Duodenal mucosa (tissue), 2 donors: ENCODE results near the gene SNX9.

Experiments used
- H3K27ac ChIP-seq: one replicate; pipeline ENCODE4 v1.7.0; 2013; ENCODE audit warnings: low read depth, low read length
- H3K27me3 ChIP-seq, 2 donors: one replicate each; pipeline ENCODE4 v1.7.0; 2013; ENCODE audit warnings: low read length in 2 of 2, control low read depth in 1 of 2; ENCODE audit not compliant: insufficient read depth in 2 of 2, control insufficient read depth in 1 of 2
- H3K36me3 ChIP-seq, 2 donors: one replicate each; pipeline ENCODE4 v1.7.0; 2013; ENCODE audit warnings: low read length in 2 of 2, control low read depth in 1 of 2; ENCODE audit not compliant: insufficient read depth in 2 of 2, control insufficient read depth in 1 of 2
- H3K4me1 ChIP-seq, 2 donors: one replicate each; pipeline ENCODE4 v1.7.0; 2013; ENCODE audit warnings: low read length in 2 of 2, control low read depth in 1 of 2; ENCODE audit not compliant: insufficient read depth in 2 of 2, control insufficient read depth in 1 of 2
- H3K4me3 ChIP-seq, 2 donors: one replicate each; pipeline ENCODE4 v1.7.0; 2013; ENCODE audit warnings: low read length in 2 of 2, low read depth in 1 of 2
- H3K9ac ChIP-seq, 2 donors: one replicate each; pipeline ENCODE4 v1.7.0; 2013; ENCODE audit warnings: low read length in 2 of 2, low read depth in 1 of 2
- H3K9me3 ChIP-seq, 2 donors: one replicate each; pipeline ENCODE4 v1.7.0; 2013; ENCODE audit warnings: low read length in 2 of 2, control low read depth in 1 of 2; ENCODE audit not compliant: control insufficient read depth in 1 of 2

The SNX9 gene

DNA sequence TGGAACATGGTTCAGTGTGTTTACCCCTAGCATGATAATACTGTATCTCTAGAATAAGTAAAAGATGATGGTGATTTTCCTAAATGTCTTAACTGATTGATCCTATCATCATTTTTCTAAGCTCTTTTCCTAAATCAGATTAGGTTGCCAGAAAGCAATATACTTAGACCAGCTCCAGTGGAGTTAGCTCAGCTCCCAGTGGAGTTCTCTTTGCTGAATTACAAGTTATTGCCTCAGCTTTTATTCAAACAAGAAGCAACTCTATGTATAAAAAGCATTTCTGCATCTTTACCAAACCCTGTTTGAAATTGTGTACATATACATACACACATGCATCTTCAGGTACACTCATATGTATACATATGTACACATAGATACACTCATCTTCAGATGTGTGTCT, 44.9 kb downstream of the SNX9 start:
- H3K27me3 ChIP-seq: no peaks in the 10 kb centered on the region
- no peaks in the 10 kb centered on the region for H3K4me1 ChIP-seq
- peaks cover 8 to 27% of the 10 kb centered on the region in 2 donors for H3K36me3 ChIP-seq
- H3K4me3 ChIP-seq: no peak overlapping the region
- no peak overlapping the region for H3K9ac ChIP-seq
- no peaks in the 10 kb centered on the region for H3K9me3 ChIP-seq
- H3K27ac ChIP-seq: no peak overlapping the region

GRCh38 chr6:157868835-157869234, 45.8 kb downstream of the SNX9 start:
- H3K9ac ChIP-seq: no peak overlapping the region
- H3K36me3 ChIP-seq: peaks cover 8 to 27% of the 10 kb centered on the region in 2 donors
- no peak overlapping the region for H3K27ac ChIP-seq
- no peaks in the 10 kb centered on the region for H3K27me3 ChIP-seq
- H3K9me3 ChIP-seq: no peaks in the 10 kb centered on the region
- no peaks in the 10 kb centered on the region for H3K4me1 ChIP-seq
- H3K4me3 ChIP-seq: no peak overlapping the region

DNA sequence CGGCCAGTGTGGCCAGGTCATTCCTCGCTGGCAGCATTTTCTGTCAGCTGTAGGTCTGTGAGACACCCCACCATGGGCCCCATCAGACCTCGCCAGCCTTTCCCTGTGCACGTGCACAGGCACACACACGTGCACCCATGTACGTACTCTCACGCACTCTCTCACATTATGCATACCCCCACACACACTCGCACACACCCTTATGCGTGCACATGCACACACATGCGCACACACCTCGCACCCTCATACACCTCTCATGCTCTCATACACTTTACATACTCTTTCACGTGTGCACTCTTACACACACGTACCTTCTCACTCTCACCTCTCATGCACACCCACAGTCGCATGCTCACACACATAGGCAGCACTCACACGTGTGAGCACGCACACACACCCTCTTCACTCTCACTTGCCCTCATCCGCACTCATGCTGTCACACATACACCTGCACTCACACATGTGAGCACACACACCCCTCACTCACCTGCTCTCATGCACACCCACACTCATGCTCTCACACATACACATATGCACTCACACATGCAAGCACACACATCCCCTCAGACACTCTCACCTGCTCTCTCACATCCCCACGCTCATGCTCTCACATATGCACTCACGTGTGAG, 46.7 kb downstream of the SNX9 start:
- Histone ChIP-seq H3K36me3 (peaks cover 11 to 31% of the 10 kb centered on the region in 2 donors), H3K27me3 (no peaks in the 10 kb centered on the region), H3K9me3 (no peaks in the 10 kb centered on the region), H3K4me3 (no peak overlapping the region), H3K27ac (no peak overlapping the region), H3K4me1 (no peaks in the 10 kb centered on the region), H3K9ac (no peak overlapping the region)

GRCh38 chr6:157873735-157874344, 50.8 kb downstream of the SNX9 start:
- H3K9me3 ChIP-seq: no peaks in the 10 kb centered on the region
- no peak overlapping the region for H3K4me3 ChIP-seq
- no peaks in the 10 kb centered on the region for H3K4me1 ChIP-seq
- no peaks in the 10 kb centered on the region for H3K27me3 ChIP-seq
- peaks cover 18 to 55% of the 10 kb centered on the region in 2 donors for H3K36me3 ChIP-seq
- H3K27ac ChIP-seq: no peak overlapping the region
- no peak overlapping the region for H3K9ac ChIP-seq

DNA sequence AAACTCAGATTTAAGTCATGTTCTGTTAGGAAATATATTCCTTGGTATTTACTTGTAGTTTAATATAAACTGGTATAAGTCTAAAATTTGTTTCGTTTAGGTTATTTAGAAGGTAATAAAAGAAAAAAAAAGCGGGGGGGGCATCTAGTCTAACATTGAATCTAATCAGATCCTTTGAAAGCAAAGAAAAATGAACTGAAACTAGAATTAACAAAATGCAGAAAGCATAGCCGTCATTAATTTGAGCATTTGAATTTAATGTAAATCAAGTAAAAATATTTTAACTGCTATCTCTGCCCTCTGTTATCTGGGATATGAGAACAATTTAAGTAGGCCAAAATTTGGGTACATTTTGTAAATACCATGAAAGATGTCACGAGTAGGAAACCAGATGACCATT, 54.1 kb downstream of the SNX9 start:
- Histone ChIP-seq H3K27me3 (no peaks in the 10 kb centered on the region), H3K9me3 (no peaks in the 10 kb centered on the region)

DNA sequence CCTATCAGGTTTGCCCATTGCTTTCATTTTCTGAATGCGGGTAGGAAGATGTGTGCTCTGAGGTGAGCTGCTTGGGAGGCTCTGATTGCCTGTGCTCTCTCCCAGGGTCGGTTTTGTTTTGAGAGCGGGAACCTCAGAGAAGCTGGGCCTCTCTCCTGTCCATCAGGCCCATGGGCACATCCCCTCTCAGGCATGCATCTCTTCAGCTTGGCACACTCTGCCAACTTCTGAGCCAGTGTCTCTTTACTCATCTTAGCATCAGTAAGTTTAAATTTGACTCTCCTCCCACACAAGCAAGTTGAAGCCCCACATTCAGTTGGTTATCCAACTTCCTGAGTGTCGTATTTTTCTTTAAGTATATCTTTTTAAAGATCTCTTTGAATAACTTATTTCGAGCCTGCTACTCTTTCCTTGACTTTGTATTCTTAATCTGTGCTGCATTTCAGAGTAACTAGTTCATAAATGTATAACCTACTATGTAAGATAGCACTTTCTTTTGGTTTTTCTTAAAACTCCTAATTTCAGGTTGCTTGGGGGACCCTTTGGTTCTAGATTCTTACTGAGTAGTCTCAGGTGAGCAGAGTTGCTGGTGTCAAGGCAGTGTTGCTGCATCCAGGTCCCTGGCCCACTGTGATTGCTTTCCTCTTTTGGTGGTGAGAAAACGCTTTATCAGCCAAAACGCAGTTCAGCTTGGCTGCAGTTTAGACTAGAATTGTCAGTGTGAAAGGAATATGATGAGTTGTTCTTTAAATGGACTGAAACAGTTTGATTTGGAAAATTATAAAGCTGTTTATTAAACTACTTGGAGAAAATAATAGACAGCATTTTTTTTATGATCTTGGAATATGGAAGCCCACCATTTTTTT, 54.8 kb downstream of the SNX9 start:
- no peaks in the 10 kb centered on the region for H3K27me3 ChIP-seq
- H3K4me1 ChIP-seq: peaks cover 0 to 6% of the 10 kb centered on the region in 2 donors
- H3K9ac ChIP-seq: no peak overlapping the region
- H3K36me3 ChIP-seq: peaks cover 10 to 50% of the 10 kb centered on the region in 2 donors
- H3K27ac ChIP-seq: no peak overlapping the region
- H3K4me3 ChIP-seq: no peak overlapping the region
- no peaks in the 10 kb centered on the region for H3K9me3 ChIP-seq

More for the DNA sequence above, 54.1 kb downstream of the SNX9 start:
- Histone ChIP-seq H3K4me3 (no peak overlapping the region), H3K4me1 (peaks cover 0 to 6% of the 10 kb centered on the region in 2 donors), H3K36me3 (peaks cover 10 to 50% of the 10 kb centered on the region in 2 donors), H3K9ac (no peak overlapping the region), H3K27ac (no peak overlapping the region)

DNA sequence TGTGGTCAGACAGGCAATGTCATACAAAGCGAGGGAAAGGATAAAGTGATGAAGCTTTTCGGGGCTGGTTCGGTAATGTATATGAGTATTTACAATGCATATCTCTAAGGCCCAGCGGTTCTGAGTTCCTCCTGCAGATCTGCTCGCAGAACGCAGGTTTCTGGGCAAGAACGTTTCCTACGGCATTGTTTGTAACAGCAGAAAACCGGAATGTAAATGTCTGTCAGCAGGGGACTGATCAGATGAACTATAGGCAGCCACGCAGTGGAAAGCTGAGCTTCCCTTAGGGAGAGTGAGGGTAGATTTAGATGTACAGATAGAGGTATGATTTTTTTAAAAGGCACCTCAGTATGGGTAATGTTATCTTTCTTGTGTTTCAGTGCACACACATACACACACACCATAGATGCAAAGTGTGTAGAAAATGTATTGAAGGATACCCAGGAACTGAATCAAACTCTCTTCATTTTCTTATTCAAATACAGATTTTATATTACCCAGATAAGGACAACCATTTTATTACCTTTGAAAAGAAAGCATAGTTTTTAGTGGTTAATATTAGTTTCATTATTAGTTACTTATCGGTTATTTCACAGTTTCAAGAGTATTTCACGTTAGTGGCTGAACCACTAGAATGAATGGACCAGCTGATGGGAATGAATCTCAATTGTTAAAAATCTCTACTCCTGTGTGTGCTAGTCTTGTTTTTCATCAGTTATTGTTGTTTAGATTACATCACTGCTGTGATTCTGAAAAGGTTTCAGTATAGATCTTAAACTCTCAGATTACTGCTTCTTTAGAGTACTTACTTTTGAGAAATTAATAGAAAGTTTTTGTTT, 56.2 kb downstream of the SNX9 start:
- no peak overlapping the region for H3K9ac ChIP-seq
- H3K36me3 ChIP-seq: peaks cover 10 to 50% of the 10 kb centered on the region in 2 donors
- H3K27ac ChIP-seq: no peak overlapping the region
- peaks cover 0 to 6% of the 10 kb centered on the region in 2 donors for H3K4me1 ChIP-seq
- no peaks in the 10 kb centered on the region for H3K9me3 ChIP-seq
- H3K27me3 ChIP-seq: no peaks in the 10 kb centered on the region
- H3K4me3 ChIP-seq: no peak overlapping the region

DNA sequence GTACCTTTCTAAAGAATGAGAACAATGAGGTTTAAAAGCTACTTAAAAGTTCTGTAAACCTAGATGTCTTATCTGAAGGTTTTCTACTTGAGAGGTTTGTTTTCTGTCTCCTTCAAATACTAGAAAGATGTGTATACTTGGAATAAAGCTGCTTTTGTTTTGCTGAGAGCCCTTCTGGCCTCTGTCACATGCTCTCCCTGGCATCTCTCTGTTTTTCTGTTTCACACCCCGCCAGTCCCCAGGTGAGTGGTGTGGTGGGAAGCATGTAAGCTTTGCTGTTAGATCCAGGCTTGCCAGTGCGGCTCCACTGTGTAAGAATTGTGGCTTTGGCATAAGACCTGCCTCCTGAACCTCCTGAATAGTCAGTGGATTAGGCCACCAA, 56.8 kb downstream of the SNX9 start:
- Histone ChIP-seq H3K27me3 (no peaks in the 10 kb centered on the region), H3K4me3 (no peak overlapping the region), H3K4me1 (peaks cover 0 to 6% of the 10 kb centered on the region in 2 donors), H3K9ac (no peak overlapping the region), H3K9me3 (no peaks in the 10 kb centered on the region), H3K27ac (no peak overlapping the region), H3K36me3 (peaks cover 7 to 45% of the 10 kb centered on the region in 2 donors)

DNA sequence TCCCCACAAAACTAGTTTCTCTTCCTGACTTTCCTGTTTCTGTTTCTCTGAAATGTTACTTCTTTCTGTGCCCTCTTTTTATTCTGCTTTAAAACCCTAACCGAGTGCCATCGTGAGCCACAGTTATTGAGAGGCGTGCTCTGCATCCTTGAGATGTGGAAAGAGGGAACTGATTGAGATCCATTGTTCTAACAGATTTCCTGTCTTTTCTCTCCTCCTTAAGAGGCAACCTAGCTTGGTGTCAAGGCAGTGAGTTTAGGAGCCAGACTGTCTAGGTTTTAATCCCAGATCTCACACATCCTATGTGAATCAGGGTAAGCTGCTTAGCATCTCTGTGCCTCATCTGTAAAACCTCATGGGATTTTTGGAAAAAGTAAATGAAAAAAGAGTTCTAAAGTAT, 57.5 kb downstream of the SNX9 start:
- no peak overlapping the region for H3K9ac ChIP-seq
- H3K27ac ChIP-seq: no peak overlapping the region
- H3K9me3 ChIP-seq: no peaks in the 10 kb centered on the region
- peaks cover 0 to 6% of the 10 kb centered on the region in 2 donors for H3K4me1 ChIP-seq
- peaks cover 0 to 41% of the 10 kb centered on the region in 2 donors for H3K36me3 ChIP-seq
- H3K4me3 ChIP-seq: no peak overlapping the region
- no peaks in the 10 kb centered on the region for H3K27me3 ChIP-seq
